ENCODE data around the gene AKR1C4.
"Not testable (repeated sequence)": the region's sequence is repeated elsewhere in the genome, so short reads cannot be mapped to it uniquely, and the experiment has no call there.

The AKR1C4 gene

GRCh38 chr10:5196702-5197113 is at the start of gene AKR1C4:
TSS of gene AKR1C4 (plus strand) at chr10:5196837. CDS start at chr10:5196868, 31 bp downstream.
- peak; percentile 8 for DNase-seq (ENCODE audit: low spot score)

DNA sequence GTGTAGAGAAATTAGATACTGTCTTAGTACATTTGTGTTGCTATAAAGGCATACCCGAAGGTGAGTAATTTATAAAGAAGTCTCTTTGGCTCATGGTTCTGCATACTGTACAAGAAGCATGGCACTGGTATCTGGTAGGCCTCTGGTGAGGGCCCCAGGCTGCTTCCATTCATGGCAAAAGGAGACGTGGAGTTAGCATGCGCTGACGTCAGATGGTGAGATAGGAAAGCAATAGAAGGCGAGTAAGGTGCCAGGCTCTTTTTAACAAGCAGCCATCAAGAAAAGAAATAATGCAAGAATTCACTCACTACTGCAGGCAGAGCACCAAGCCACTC is 49.8 kb upstream of the AKR1C4 start:
- no peak for DNase-seq (ENCODE audit: low spot score)

DNA sequence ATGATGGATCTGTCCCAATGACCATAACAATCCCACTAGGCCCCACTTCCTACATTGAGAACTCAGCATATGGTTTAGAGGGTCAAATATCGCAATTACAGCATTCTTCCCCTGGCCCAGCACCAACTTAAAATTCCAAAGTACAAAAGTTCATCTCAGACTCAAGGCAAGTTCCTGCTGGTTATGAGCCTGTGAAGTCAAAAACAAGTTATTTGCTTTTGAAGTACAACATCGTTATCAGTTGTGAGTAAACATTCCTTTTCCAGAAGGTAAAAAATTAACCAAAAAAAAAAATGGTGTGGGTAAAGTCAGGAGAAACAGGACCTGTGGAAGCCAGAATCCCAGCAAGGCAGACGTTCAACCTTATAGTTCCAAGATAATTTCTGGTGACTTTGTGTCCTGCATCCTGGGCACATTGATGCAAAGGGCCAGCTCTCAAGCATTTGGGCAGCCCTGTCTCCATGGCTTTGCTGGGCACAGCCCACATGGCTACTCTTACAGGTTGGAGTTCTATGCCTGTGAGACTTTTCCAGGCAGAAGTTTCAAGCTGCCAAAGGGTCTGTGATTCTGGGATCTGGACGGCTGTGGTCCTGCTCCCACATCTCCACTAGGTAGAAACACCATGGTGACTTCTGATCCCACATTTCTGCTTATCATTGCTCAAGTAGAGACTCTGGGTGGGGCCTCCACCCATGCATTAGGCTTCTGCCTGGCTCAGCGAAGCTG is 49.2 kb upstream of the AKR1C4 start:
- DNase-seq (ENCODE audit: low spot score): no peak

DNA sequence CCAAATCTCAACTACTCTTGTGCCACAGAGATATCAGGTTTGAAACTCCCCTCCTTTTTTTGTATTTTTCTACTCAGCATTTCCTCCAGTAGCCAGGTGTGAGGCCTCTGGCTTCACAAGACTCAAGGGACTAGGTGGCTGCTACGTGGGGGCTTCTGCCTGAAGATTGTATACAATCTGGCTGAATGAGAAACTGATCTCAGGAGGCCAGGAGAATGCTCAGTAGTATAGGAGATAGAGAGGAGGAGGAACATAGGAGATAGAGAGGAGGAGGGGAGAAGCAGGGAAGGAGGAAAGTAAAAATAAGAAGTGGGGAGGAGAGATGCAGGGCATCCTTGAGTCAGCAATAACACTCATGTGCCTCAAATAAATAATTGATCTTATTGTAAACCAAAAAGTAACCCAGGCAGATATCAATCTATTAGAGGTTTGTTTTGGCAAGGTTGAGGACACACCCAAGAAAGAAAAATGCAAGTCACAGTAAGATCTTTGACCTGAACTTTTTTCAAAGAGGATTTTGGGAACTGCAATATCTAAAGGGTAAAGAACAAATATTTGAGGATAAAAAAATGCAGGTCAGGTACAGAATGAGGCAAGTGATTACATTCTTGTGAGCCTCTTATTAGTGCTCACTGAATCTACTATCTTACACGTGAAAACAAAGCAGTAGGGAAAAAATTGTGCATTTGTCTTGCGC is 48.5 kb upstream of the AKR1C4 start:
- no peak for DNase-seq (ENCODE audit: low spot score)

GRCh38 chr10:5148678-5149032 is 48.0 kb upstream of the AKR1C4 start:
- no peak for DNase-seq (ENCODE audit: low spot score)

DNA sequence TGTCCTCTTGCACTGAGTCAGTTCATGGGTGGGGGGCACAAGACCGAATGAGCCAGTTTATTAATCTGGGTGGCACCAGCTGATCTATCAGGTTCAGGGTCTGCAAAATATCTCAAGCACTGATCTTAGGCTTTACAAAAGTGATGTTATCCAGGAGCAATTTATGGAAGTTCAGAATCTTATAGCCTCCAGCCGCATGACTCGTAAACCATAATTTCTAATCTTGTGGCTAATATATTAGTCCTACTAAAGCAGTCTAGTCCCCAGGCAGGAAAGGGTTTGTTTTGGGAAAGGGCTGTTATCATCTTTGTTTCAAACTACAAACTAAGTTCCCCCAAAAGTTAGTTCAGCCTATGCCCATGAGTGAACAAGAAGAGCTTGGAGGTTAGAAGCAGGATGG is 45.6 kb upstream of the AKR1C4 start:
- no peak for DNase-seq (ENCODE audit: low spot score)

- no peak for DNase-seq (ENCODE audit: low spot score)
These were observed 40.7 kb upstream of the AKR1C4 start for GRCh38 chr10:5155951-5156350.

- no peak for DNase-seq (ENCODE audit: low spot score)
These were observed 39.1 kb upstream of the AKR1C4 start for GRCh38 chr10:5157501-5157900.

- no peak for DNase-seq (ENCODE audit: low spot score)
These were observed 37.5 kb upstream of the AKR1C4 start for GRCh38 chr10:5159126-5159525.

DNA sequence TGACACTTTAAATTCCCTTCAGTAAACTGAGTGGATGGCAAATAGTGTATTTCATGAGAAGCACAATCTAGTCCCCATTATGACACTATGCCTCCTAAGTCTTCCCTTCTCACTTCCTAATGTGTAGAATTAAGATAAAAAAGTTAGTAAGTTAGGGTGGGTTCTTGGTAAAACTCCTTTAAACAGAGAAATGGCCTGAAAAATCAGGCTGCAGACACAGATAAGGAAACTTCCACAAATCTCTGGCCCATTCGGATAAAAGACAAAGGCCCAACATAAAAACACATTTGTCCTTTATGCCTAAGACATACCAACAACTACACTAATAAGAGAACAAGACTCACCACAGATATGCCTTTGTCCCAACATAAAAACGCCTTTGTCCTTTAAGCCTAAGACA is 33.1 kb upstream of the AKR1C4 start:
- DNase-seq (ENCODE audit: low spot score): no peak

- DNase-seq (ENCODE audit: low spot score): no peak
These were observed 30.9 kb upstream of the AKR1C4 start for GRCh38 chr10:5165738-5166137.

GRCh38 chr10:5168897-5169420 is 27.7 kb upstream of the AKR1C4 start:
- no peak for DNase-seq (ENCODE audit: low spot score)

GRCh38 chr10:5175581-5175980 is 21.1 kb upstream of the AKR1C4 start:
- not testable (repeated sequence) for DNase-seq (ENCODE audit: low spot score)

DNA sequence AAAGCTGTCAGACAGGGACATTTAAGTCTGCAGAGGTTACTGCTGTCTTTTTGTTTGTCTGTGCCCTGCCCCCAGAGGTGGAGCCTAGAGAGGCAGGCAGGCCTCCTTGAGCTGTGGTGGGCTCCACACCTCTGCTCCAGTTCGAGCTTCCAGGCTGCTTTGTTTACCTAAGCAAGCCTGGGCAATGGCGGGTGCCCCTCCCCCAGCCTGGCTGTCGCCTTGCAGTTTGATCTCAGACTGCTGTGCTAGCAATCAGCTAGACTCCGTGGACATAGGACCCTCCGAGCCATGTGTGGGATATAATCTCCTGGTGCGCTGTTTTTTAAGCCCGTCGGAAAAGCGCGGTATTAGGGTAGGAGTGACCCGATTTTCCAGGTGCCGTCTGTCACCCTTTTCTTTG is 16.1 kb upstream of the AKR1C4 start:
- not testable (repeated sequence) for DNase-seq (ENCODE audit: low spot score)

DNA sequence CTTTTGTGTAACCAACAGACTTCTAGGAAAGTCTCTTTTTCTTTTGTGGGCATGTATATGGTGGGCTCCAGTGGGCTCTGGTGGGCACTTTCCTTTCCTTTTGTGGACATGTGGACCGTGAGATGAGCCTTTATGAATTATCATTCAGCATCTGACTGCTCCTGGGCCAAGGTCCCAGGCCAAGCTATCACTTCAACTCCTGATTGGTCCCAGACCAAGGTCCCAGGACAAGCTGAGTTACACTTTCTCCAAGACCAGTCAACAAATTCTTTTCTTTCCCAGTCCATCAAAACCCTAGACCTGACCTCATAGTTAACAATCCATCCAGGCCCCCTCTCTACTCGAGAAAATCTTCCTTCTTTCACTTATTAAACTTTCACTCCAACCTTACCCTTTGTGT is 12.7 kb upstream of the AKR1C4 start:
- no peak for DNase-seq (ENCODE audit: low spot score)

DNA sequence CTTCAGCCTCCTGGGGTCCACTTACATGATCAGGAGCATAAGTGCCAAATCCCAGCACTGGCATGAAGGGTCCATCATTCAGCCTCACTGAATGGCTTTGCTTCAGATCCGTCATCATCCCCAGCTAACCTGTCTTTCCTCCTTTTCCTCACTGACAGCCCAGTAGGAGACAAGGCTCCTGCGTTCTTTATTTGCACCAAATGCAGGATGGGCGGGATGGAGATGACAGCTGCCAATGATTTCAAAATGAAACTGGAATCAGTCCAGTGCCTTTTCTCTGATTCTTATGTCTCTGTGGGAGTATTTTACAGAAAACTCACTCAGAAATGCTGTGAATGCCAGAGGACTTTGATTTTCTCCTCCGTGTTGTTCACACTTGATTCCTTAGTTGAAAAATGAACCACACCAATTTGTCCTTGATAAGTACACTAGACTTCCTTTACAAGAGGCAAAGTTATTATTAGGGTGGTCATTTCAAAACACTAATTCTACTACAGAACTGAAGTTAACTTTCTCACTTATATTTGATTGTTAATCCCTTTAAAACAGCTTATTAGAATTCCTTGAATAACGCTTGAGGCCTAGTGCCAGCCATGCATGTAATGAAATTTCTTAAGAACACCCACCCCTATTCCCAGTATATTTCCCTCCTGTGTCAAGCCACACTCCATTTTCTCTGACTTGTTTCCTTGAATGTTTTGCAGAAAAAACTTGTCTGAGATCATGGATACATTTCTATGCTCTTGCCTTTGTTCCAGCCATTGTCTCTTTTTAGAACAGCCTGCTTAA is 11.5 kb upstream of the AKR1C4 start, which contains the start of gene AKR1C8:
AKR1C8 (minus strand) TSS at position 164 of the 789 bp plus-strand sequence; CDS start at position 118, 46 bp downstream.
- no peak for DNase-seq (ENCODE audit: low spot score)

DNA sequence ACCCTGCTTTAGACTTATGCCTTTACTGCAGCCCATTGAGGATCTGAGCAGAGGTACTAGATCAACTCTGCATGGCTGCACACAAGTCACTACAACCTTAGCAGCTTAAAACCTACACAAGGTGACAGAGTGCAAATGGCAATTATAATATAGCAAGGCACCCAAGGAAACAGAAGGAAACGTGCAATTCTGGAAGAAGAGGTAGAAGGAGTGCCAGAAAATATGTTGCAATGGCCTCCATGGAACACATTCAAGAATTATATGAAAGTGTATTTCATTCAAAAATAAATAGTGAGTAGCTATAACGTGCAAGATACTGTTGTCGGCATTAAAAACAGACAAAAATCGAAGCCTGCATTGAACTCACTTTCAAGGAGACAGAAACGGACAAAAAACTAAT is 8.8 kb upstream of the AKR1C4 start:
- no peak for DNase-seq (ENCODE audit: low spot score)

GRCh38 chr10:5188358-5188757 is 8.3 kb upstream of the AKR1C4 start:
- DNase-seq (ENCODE audit: low spot score): no peak

GRCh38 chr10:5194431-5194830 is 2.2 kb upstream of the AKR1C4 start:
- no peak for DNase-seq (ENCODE audit: low spot score)

GRCh38 chr10:5195727-5196374 is 786 bp upstream of the AKR1C4 start:
- no peak for DNase-seq (ENCODE audit: low spot score)

DNA sequence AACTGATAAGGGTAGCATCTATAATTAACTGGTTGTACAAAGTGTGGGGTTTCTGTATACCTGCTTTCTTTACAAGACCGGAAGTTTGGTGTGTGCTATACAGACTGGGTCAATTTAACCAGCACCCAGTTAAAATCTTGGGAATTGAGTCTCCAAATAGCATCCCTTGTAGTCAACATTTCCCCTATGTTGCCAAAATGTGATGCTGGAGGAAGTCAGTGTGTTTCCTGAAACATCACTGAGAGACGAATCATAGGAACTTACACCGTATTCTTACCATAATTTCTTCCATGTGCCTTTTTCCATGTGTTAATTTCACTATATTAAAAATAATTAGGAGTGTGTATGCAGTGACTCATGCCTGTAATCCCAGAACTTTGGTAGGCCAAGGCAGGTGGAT is 1.7 kb downstream of the AKR1C4 start:
- DNase-seq (ENCODE audit: low spot score): peak; percentile 22

DNA sequence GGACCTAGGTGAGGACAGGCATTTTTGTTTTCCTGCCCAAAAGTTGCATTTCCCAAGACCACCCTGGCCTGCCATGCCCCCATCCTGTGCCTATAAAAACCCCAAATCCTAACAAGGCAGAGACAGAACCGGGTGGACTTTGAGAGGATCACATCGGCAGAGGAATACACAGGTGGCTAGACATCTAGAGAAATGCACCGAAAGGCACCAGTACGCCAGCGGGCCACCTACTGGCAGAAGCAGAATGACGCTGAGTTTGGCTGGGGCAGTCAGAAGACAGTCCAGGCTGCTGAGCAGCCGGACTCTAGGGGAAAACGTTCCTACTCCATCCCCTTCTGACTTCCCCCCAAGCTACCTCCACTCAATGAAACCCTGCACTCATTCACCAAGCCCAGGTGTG is 2.8 kb downstream of the AKR1C4 start:
- no peak for DNase-seq (ENCODE audit: low spot score)

All from GM03348 (cell line).